WTC11 (cell line): Measurements from ENCODE around the gene C3orf62. TPM values are rescaled to one million over a fixed set of nuclear protein-coding genes. Genes with fewer than 3 reads are reported as not detected.

Experiments used
- ATAC-seq: fragments of 200-7000 bp; cut with Tn5 transposase; 2 replicates; pipeline ENCODE4 v1.10.0; 2021; ENCODE audit warnings: mild to moderate bottlenecking, moderate library complexity
- CTCF ChIA-PET: fragments of 300-600 bp; sonication (Branson Sonifier 250); formaldehyde crosslinking; loops from one replicate; lab custom pipeline; 2021; ENCODE audit warnings: antibody characterized with exemption; lab: Charles Lee
- POLR2A ChIA-PET: fragments of 350-600 bp; sonication (Branson Sonifier 250); formaldehyde crosslinking; loops from one replicate; lab custom pipeline; 2021; ENCODE audit warnings: antibody characterized with exemption; lab: Charles Lee
- DNase-seq: peaks from one replicate; pipeline ENCODE4 v3.0.0; 2021; ENCODE audit warnings: low spot score
- H3K27ac Mint-ChIP-seq: 2 replicates; pipeline ENCODE4 v1.8.0; 2021; ENCODE audit warnings: mixed read lengths
- H3K27me3 Mint-ChIP-seq: 2 replicates; pipeline ENCODE4 v1.8.0; 2021; ENCODE audit warnings: low read depth, mild to moderate bottlenecking, moderate library complexity, mixed read lengths
- H3K36me3 Mint-ChIP-seq: 2 replicates; pipeline ENCODE4 v1.8.0; 2021; ENCODE audit warnings: mixed read lengths
- H3K4me1 Mint-ChIP-seq: 2 replicates; pipeline ENCODE4 v1.8.0; 2022; ENCODE audit warnings: mixed read lengths
- H3K4me3 Mint-ChIP-seq: 2 replicates; pipeline ENCODE4 v1.8.0; 2021; ENCODE audit warnings: mild to moderate bottlenecking, moderate library complexity, mixed read lengths
- H3K9me3 Mint-ChIP-seq: 2 replicates; pipeline ENCODE4 v1.8.0; 2021; ENCODE audit warnings: mixed read lengths
- ATF3 ChIP-seq: sonication (generic); formaldehyde crosslinking; conservative IDR thresholded peaks from 2 replicates; pipeline ENCODE4 v1.8.1; 2022; ENCODE audit warnings: mild to moderate bottlenecking, missing genetic modification reagents
- ATF6 ChIP-seq: sonication (generic); formaldehyde crosslinking; IDR thresholded peaks from 2 replicates; pipeline ENCODE4 v1.8.1; 2023; ENCODE audit warnings: mild to moderate bottlenecking, missing genetic modification reagents
- ERG ChIP-seq: fragments of 250-450 bp; sonication (Bioruptor Pico); IDR thresholded peaks from 2 replicates; pipeline ENCODE4 v1.8.0; 2021; ENCODE audit warnings: mild to moderate bottlenecking
- FOXK1 ChIP-seq: sonication (generic); formaldehyde crosslinking; IDR thresholded peaks from 2 replicates; pipeline ENCODE4 v1.8.0; 2022; ENCODE audit warnings: mild to moderate bottlenecking, moderate library complexity, missing genetic modification reagents
- IRF1 ChIP-seq: sonication (generic); formaldehyde crosslinking; IDR thresholded peaks from 2 replicates; pipeline ENCODE4 v1.8.0; 2023; ENCODE audit warnings: missing genetic modification reagents
- KAT7 ChIP-seq: sonication (generic); formaldehyde crosslinking; IDR thresholded peaks from 2 replicates; pipeline ENCODE4 v1.8.1; 2023; ENCODE audit warnings: missing genetic modification reagents, mild to moderate bottlenecking, borderline replicate concordance
- NFATC4 ChIP-seq: fragments of 250-450 bp; sonication (Bioruptor Pico); IDR thresholded peaks from 2 replicates; pipeline ENCODE4 v1.9.0; 2021; ENCODE audit warnings: mild to moderate bottlenecking
- NFE2L1 ChIP-seq: sonication (generic); formaldehyde crosslinking; IDR thresholded peaks from 2 replicates; pipeline ENCODE4 v1.8.1; 2023; ENCODE audit warnings: missing genetic modification reagents
- SP1 ChIP-seq: sonication (generic); formaldehyde crosslinking; conservative IDR thresholded peaks from 2 replicates; pipeline ENCODE4 v1.8.1; 2022; ENCODE audit warnings: missing genetic modification reagents
- STAT6 ChIP-seq: sonication (generic); formaldehyde crosslinking; conservative IDR thresholded peaks from 2 replicates; pipeline ENCODE4 v1.8.1; 2023; ENCODE audit warnings: mild to moderate bottlenecking, low read depth, missing genetic modification reagents, moderate library complexity
- TP53 ChIP-seq: sonication (generic); formaldehyde crosslinking; IDR thresholded peaks from 2 replicates; pipeline ENCODE4 v1.8.1; 2023; ENCODE audit warnings: mild to moderate bottlenecking, missing genetic modification reagents
- ZNF138 ChIP-seq: sonication (generic); formaldehyde crosslinking; conservative IDR thresholded peaks from 2 replicates; pipeline ENCODE4 v1.8.1; 2022; ENCODE audit warnings: mild to moderate bottlenecking, moderate library complexity, missing genetic modification reagents
- ZNF396 ChIP-seq: fragments of 250-450 bp; sonication (Bioruptor Pico); IDR thresholded peaks from 2 replicates; pipeline ENCODE4 v1.8.0; 2021; ENCODE audit warnings: mild to moderate bottlenecking, moderate library complexity, borderline replicate concordance
- ZNF423 ChIP-seq: fragments of 250-450 bp; sonication (Bioruptor Pico); IDR thresholded peaks from 2 replicates; pipeline ENCODE4 v2.1.2; 2022; ENCODE audit warnings: mild to moderate bottlenecking, moderate library complexity
- total RNA-seq: library from RNA; stranded (reverse); gene quantifications from 3 replicates; pipeline ENCODE4 v1.2.3, GENCODE V29; 2021
- TF ChIP-seq, protein P1 (sequence below): sonication (generic); formaldehyde crosslinking; IDR thresholded peaks from 2 replicates; pipeline ENCODE4 v1.8.1; 2022; ENCODE audit warnings: missing genetic modification reagents, borderline replicate concordance
- TF ChIP-seq, protein P2 (sequence below): sonication (generic); formaldehyde crosslinking; IDR thresholded peaks from 2 replicates; pipeline ENCODE4 v1.8.1; 2023; ENCODE audit warnings: mild to moderate bottlenecking, missing genetic modification reagents, borderline replicate concordance

The C3orf62 gene
- total RNA-seq, 1 experiment from 2014 or later = 2.1 TPM

DNA sequence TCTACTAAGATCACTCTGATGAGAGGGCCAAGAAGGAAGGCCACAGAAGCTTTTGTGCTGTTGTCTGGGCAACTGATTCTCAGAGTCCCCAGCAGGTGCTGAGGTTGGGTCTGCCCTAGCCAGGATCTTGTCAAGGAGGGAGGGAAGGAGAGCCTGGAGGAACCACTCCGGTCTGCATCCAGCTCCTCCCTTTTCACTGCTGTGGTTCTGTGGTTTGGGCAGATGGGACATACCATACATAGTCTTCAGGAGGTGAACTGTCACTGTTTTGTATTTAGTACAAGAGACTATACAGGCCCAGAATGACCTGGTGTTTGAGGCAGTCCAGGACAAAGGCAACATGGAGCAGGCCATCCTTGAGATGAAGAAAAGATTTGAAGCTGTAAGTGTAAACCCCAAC is 21.9 kb downstream of the C3orf62 start:
- H3K27ac Mint-ChIP-seq = no peak overlapping the region
- CTCF ChIA-PET = interaction anchor here (0.7 kb wide), 1 partner anchor 41 kb away, joined by 3 read pairs; no protein-coding TSS in a partner anchor
- DNase-seq (no peak), ATAC-seq (peak; percentile 50; the same call in 1 of the 2 replicates)
- no peak overlapping the region for H3K4me3 Mint-ChIP-seq
- no peak for TF ChIP-seq STAT6 (CRISPR knock-in tag)
- no peak for TF ChIP-seq ZNF138
- TF ChIP-seq TP53 (CRISPR knock-in tag) = no peak
- no peak for TF ChIP-seq ATF3
- TF ChIP-seq FOXK1 (CRISPR knock-in tag) = no peak
- TF ChIP-seq, protein P1, sequence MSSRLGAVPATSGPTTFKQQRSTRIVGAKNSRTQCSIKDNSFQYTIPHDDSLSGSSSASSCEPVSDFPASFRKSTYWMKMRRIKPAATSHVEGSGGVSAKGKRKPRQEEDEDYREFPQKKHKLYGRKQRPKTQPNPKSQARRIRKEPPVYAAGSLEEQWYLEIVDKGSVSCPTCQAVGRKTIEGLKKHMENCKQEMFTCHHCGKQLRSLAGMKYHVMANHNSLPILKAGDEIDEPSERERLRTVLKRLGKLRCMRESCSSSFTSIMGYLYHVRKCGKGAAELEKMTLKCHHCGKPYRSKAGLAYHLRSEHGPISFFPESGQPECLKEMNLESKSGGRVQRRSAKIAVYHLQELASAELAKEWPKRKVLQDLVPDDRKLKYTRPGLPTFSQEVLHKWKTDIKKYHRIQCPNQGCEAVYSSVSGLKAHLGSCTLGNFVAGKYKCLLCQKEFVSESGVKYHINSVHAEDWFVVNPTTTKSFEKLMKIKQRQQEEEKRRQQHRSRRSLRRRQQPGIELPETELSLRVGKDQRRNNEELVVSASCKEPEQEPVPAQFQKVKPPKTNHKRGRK (CRISPR knock-in tag) = no peak
- TF ChIP-seq, protein P2, sequence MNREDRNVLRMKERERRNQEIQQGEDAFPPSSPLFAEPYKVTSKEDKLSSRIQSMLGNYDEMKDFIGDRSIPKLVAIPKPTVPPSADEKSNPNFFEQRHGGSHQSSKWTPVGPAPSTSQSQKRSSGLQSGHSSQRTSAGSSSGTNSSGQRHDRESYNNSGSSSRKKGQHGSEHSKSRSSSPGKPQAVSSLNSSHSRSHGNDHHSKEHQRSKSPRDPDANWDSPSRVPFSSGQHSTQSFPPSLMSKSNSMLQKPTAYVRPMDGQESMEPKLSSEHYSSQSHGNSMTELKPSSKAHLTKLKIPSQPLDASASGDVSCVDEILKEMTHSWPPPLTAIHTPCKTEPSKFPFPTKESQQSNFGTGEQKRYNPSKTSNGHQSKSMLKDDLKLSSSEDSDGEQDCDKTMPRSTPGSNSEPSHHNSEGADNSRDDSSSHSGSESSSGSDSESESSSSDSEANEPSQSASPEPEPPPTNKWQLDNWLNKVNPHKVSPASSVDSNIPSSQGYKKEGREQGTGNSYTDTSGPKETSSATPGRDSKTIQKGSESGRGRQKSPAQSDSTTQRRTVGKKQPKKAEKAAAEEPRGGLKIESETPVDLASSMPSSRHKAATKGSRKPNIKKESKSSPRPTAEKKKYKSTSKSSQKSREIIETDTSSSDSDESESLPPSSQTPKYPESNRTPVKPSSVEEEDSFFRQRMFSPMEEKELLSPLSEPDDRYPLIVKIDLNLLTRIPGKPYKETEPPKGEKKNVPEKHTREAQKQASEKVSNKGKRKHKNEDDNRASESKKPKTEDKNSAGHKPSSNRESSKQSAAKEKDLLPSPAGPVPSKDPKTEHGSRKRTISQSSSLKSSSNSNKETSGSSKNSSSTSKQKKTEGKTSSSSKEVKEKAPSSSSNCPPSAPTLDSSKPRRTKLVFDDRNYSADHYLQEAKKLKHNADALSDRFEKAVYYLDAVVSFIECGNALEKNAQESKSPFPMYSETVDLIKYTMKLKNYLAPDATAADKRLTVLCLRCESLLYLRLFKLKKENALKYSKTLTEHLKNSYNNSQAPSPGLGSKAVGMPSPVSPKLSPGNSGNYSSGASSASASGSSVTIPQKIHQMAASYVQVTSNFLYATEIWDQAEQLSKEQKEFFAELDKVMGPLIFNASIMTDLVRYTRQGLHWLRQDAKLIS (CRISPR knock-in tag) = no peak
- TF ChIP-seq ATF6 (CRISPR knock-in tag) = no peak
- no peak for TF ChIP-seq ZNF423 (CRISPR knock-in tag)
- no peak for TF ChIP-seq NFATC4
- no peak for TF ChIP-seq IRF1 (CRISPR knock-in tag)
- TF ChIP-seq ZNF396 (CRISPR knock-in tag) = no peak
- TF ChIP-seq KAT7 (CRISPR knock-in tag) = no peak
- no peak for TF ChIP-seq NFE2L1 (CRISPR knock-in tag)
- no peak for TF ChIP-seq SP1 (CRISPR knock-in tag)
- TF ChIP-seq ERG (CRISPR knock-in tag) = no peak
- H3K9me3 Mint-ChIP-seq = no peaks in the 10 kb centered on the region
- H3K4me1 Mint-ChIP-seq = no peaks in the 10 kb centered on the region
- H3K27me3 Mint-ChIP-seq = no peaks in the 10 kb centered on the region
- POLR2A ChIA-PET = interaction anchor here (0.6 kb wide), 1 partner anchor 167 kb away, joined by 4 read pairs; the partner anchor contains the start of gene AMT
- H3K36me3 Mint-ChIP-seq = no peaks in the 10 kb centered on the region
